ENCODE data around the gene PTAR1.

PTAR1 gene

GRCh38 chr9:69748304-69748703, 11.5 kb downstream of the PTAR1 start:
- DNase-seq, result no peak

DNA sequence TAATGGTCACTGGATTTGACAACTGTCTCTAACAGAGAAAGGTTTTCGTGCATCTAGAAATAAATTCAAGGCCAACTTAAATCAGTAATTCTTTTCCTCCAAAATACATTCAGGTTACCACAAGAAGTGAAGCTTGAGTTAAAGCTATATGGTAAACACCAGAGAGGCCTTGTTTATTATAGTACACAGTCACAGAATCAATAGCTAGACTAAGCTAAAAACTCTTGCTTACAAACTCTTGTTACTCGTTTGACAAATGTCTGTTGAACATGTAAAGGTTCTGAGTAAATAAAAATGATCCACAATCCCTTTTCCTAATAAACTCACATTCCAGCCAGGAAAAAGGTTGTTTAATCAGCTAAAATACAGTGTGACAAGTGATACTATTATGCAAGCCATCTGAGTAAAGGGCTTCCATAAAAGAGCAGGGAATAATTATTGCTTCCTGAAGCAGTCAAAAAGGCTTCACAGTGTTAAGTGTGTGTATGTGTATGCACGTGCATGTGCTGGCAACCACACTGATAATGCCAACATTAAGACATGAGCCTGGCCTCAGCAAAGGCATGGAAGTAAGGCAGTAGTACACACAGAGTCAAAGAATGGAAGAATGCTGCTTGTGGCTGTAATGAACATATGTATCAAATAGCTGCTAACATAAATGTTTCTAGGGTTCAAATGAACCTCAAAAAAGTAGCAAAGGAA, 12.8 kb downstream of the PTAR1 start:
- DNase-seq, result no peak

GRCh38 chr9:69745716-69746437, 13.9 kb downstream of the PTAR1 start:
- DNase-seq, result no peak

GRCh38 chr9:69744688-69745380, 15.0 kb downstream of the PTAR1 start:
- DNase-seq, result no peak

DNA sequence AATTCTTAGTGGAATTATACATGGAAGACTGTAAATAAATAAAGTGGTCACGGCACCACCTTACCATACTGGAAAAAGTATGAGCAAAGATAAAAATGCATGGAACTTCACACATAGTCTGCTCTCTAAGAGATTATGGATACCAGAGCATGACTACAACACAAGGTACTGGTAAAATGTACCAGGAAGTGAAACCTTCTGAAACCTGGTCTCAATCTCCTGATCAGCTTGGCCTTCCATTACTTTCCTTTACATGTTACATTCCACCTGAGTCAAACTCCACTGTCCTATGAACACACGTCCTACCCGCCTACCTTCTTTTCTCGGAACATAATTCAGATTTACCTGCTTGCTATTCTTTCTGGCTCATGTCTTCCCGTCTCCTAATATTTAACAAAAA, 15.9 kb downstream of the PTAR1 start:
- no peak for DNase-seq

DNA sequence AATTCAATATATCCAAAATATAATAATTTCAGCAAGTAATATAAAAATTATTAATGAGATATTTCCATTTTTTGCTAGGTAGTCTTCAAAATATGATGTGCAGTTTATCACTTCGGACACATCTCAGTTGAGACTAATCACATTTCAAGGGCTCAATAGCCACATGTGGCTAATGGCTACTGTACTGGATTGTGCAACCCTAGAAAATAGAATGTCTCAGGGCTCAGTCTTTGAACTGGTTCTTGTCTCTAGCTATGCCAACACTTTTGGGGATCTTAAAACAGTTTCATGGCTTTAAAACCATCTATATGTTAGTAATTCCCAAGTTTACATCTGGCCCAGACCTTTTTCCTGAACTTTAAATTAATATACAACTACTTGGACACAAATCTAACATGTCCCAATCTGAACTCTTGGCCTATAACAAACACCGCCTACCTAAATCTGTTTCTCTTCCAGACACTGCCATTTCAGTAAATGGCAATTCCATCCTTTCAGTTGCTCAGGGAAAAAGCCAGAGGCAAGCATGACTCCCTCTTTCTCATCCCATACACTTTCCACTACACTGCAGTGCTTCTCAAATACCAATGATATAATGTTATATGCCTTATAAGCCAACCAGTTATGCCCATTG, 18.8 kb downstream of the PTAR1 start:
- DNase-seq, result no peak

GRCh38 chr9:69731348-69731747, 28.5 kb downstream of the PTAR1 start:
- no peak for DNase-seq

- DNase-seq, result no peak
These were observed 39.8 kb downstream of the PTAR1 start for GRCh38 chr9:69719983-69720382.

GRCh38 chr9:69719367-69719766, 40.4 kb downstream of the PTAR1 start:
- no peak for DNase-seq

GRCh38 chr9:69718218-69718617, 41.6 kb downstream of the PTAR1 start:
- no peak for DNase-seq

- no peak for DNase-seq
These were observed 44.0 kb downstream of the PTAR1 start for GRCh38 chr9:69715825-69716224.

- DNase-seq, result no peak
These were observed 44.7 kb downstream of the PTAR1 start for GRCh38 chr9:69715096-69715495.

GRCh38 chr9:69697475-69697874, 62.3 kb downstream of the PTAR1 start:
- DNase-seq, result no peak

DNA sequence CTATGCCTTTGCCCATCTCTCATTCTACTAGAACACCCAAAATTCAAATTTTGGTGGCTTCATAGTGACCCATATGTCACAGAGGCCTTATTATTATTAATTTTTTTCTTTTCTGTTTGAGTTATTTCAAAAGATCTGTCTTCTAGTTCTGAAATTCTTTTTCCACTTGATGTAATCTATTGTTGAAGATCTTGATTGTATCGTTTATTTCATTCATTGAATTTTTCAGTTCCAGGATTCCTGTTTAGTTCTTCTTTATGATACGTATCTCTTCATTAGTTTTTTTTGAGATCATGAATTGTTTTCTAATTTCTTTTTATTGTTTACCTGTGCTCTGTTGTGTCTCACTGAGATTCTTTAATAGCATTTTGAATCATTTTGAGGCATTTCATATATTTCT, 63.0 kb downstream of the PTAR1 start:
- no peak for DNase-seq

GRCh38 chr9:69689991-69690538, 69.7 kb downstream of the PTAR1 start:
- DNase-seq, result no peak

GRCh38 chr9:69683927-69684326, 75.9 kb downstream of the PTAR1 start:
- no peak for DNase-seq

DNA sequence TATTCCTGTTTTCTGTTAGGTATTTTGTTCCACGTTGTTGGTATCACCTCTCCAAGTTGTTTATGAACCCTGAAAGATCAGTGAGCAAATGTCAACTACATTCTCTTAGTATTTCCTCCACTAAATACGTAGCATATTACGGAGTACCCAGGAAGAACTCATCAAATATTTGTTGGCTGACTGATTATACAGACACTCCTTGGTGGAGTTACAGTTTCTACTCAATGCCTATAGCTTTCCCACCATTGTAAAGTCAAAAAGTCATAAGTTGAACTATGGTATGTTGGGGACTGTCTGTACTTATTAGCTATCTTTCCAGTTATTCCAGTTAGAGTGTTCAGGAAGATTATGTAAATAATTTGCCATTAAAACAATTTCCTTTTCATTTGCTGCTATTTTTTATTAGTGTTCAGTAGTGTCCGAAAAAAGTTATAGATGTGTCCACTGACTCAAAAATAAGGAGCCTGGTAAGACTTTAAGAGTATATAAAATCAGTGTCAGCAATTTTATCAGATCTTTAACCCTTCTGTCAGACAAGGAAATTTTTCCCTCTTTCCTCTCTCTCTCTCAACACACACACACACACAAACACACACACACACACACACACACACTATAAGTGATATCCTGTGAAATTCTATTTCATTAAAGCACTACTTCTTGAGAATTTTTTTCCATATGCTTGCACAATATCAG, 80.8 kb downstream of the PTAR1 start:
- DNase-seq, result no peak

- DNase-seq, result no peak
These were observed 81.9 kb downstream of the PTAR1 start for GRCh38 chr9:69677931-69678330.

DNA sequence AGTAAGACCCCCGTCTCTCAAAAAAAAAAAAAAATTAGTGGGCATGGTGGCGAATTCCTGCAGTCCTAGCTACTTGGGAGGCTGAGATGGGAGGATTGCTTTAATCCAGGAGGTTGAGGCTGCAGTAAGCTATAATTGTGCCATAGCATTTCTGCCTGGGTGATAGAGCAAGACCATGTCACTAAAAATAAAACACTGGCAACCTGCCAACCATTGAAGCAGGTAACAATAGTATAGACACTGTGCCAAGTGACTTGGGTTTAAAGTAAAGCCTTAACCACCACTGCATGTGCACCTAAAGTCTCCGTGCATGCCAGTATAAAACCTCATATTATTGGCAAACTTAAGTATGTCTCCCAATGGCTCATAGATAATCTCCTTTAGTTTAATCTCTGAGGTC, 84.2 kb downstream of the PTAR1 start:
- no peak for DNase-seq

GRCh38 chr9:69674716-69675438, 84.9 kb downstream of the PTAR1 start:
- DNase-seq, result no peak

GRCh38 chr9:69674112-69674685, 85.6 kb downstream of the PTAR1 start:
- DNase-seq, result no peak

GRCh38 chr9:69673311-69673640, 86.5 kb downstream of the PTAR1 start:
- no peak for DNase-seq

All from activated CD4-positive, CD25-positive, alpha-beta regulatory T cell treated with anti-CD3 and anti-CD28 coated beads, Interleukin-2, amount 50 U/mL, for 72 hours (primary cell).